Right lobe of liver (tissue), 6 donors: ENCODE data around the gene RNF208. TPM values are rescaled to one million over a fixed set of nuclear protein-coding genes. Genes with fewer than 3 reads are reported as not detected.
A peak's percentile ranks its signal among the peaks of the same experiment; 100 is the strongest.

Experiments
- ATAC-seq, 4 donors: fragments of 200-7000 bp; cut with Tn5 transposase; one replicate each; pipeline ENCODE4 v1.9.1; 2020; ENCODE audit warnings: mild to moderate bottlenecking in 4 of 4, moderate library complexity in 4 of 4
- DNase-seq, 3 donors: peaks; one replicate each; pipeline ENCODE4 v3.0.0-alpha.2; 2020
- H3K27ac ChIP-seq, 3 donors: fragments of 200-600 bp; one replicate each; pipeline ENCODE4 v1.8.0; 2022
- H3K27me3 ChIP-seq, 2 donors: fragments of 200-600 bp; one replicate each; pipeline ENCODE4 v1.8.0; 2022
- H3K36me3 ChIP-seq, 4 donors: fragments of 200-600 bp; sonication (generic) in 1 of 4; one replicate each; pipeline versions ENCODE4 v1.5.1 to v1.8.0; 2017 to 2022; ENCODE audit warnings: control low read depth in 1 of 4
- H3K4me1 ChIP-seq, 4 donors: fragments of 200-600 bp; sonication (generic) in 1 of 4; one replicate each; pipeline versions ENCODE4 v1.5.1 to v1.8.0; 2017 to 2022; ENCODE audit warnings: control low read depth in 1 of 4
- H3K4me3 ChIP-seq, 3 donors: fragments of 200-600 bp; one replicate each; pipeline ENCODE4 v1.8.0; 2022
- H3K9me3 ChIP-seq, 4 donors: fragments of 200-600 bp; sonication (generic) in 1 of 4; one replicate each; pipeline versions ENCODE4 v1.5.1 to v1.8.0; 2017 to 2022; ENCODE audit warnings: control low read depth in 1 of 4
- CTCF ChIP-seq, 4 donors: fragments of 200-600 bp in 3 of 4; fragments of 450-650 bp in 1 of 4; IDR thresholded peaks; one replicate each; pipeline versions ENCODE4 v1.5.1 to v1.8.0; 2016 to 2022; ENCODE audit warnings: antibody characterized with exemption in 4 of 4, mild to moderate bottlenecking in 2 of 4
- POLR2A ChIP-seq: fragments of 450-650 bp; IDR thresholded peaks from one replicate; pipeline ENCODE4 v1.6.1; 2017; ENCODE audit warnings: antibody characterized with exemption, mild to moderate bottlenecking
- WGBS: methylation state at CpG from one replicate; pipeline ENCODE4 v1.1.6; 2018; ENCODE audit warnings: low coverage, low lambda C conversion rate; ENCODE audit not compliant: insufficient coverage; ENCODE audit errors: missing lambda C conversion rate; 5-methylcytosine and 5-hydroxymethylcytosine counted together
- intact Hi-C, 2 donors: fragments of 100-400 bp; cut with DNase I; formaldehyde crosslinking; loops; one replicate each; pipeline versions ENCODE4 v1.11.2 to v1.14.1; 2022
- total RNA-seq, 6 experiments: library from RNA; depleted of rRNA in 2 of 6; stranded (reverse); fragments of >200 nt in 2 of 6; fragmentation: NEBNext Ultra II Directional in 3 of 6; extraction: Animal tissue kit (Norgen Biotek cat#: 25700) in 3 of 6; gene quantifications; one replicate each; pipeline versions ENCODE4 v1.1.0 to v1.2.4, GENCODE V29; 2016 to 2023
- donor health status: DM: no; HTN: yes; CAD: no.
- donor health status: DM: no; HTN: no; CAD: no.
- donor health status: DM: no; HTN: no; CAD: no.
- donor health status: DM: no; HTN: yes; CAD: no.
- donor health status: DM: no; HTN: yes; CAD: no.

Gene RNF208
- total RNA-seq, 6 experiments from 2014 or later = 3.5 to 12.2 (median 4.5) TPM

GRCh38 chr9:137226338-137227053 is 4.5 kb upstream of the RNF208 start:
- Histone ChIP-seq H3K4me3 (no peak overlapping the region), H3K9me3 (no peaks in the 10 kb centered on the region), H3K4me1 (peaks cover 0 to 17% (median 5%) of the 10 kb centered on the region in 4 donors), H3K27me3 (no peaks in the 10 kb centered on the region), H3K27ac (no peak overlapping the region), H3K36me3 (no peaks in the 10 kb centered on the region)
- no peak for TF ChIP-seq CTCF (IDR thresholded peaks at IDR 0.05)
- no peak for TF ChIP-seq POLR2A
- ATAC-seq = no peak
- intact Hi-C loops = no loop called here
- no peak for DNase-seq
- WGBS = 47% methylated on average over 3 of the region's 18 CpGs

GRCh38 chr9:137225699-137226331 is 3.8 kb upstream of the RNF208 start:
- Histone ChIP-seq H3K4me3 (no peak overlapping the region), H3K36me3 (no peaks in the 10 kb centered on the region), H3K9me3 (no peaks in the 10 kb centered on the region), H3K27ac (no peak overlapping the region), H3K27me3 (no peaks in the 10 kb centered on the region), H3K4me1 (peaks cover 0 to 19% (median 5%) of the 10 kb centered on the region in 4 donors)
- TF ChIP-seq POLR2A (no peak), CTCF (IDR thresholded peaks at IDR 0.05) (no peak)
- intact Hi-C loops = no loop called here
- WGBS = 68% methylated on average over 6 of the region's 21 CpGs
- ATAC-seq (no peak), DNase-seq (no peak)

GRCh38 chr9:137224830-137225694 is 3.0 kb upstream of the RNF208 start, which contains the start of gene CYSRT1:
TSS of gene CYSRT1 (plus strand) at chr9:137225174. CDS start at chr9:137225622, 448 bp downstream.
- DNase-seq = no peak
- peaks cover 0 to 19% (median 5%) of the 10 kb centered on the region in 4 donors for H3K4me1 ChIP-seq
- peak within 1 kb of the TSS in 1 of 3 donors; percentile 72 for H3K27ac ChIP-seq
- no peak for ATAC-seq
- H3K9me3 ChIP-seq = no peaks in the 10 kb centered on the region
- intact Hi-C loops = no loop called here
- H3K36me3 ChIP-seq = no peaks in the 10 kb centered on the region
- WGBS = 70% methylated on average over 10 of the region's 23 CpGs
- H3K27me3 ChIP-seq = no peaks in the 10 kb centered on the region
- peak within 1 kb of the TSS; percentile 76 to 87 (median 85) for H3K4me3 ChIP-seq
- TF ChIP-seq CTCF (IDR thresholded peaks at IDR 0.05) (no peak), POLR2A (no peak)

- H3K9me3 ChIP-seq = no peaks in the 10 kb centered on the region
- ATAC-seq (peak; percentile 90 to 92 (median 90)), DNase-seq (peak; percentile 97 to 98 (median 98))
- 0% methylated on average over 13 of the region's 63 CpGs for WGBS
- no peaks in the 10 kb centered on the region for H3K36me3 ChIP-seq
- intact Hi-C loops = no loop called here
- H3K4me3 ChIP-seq = peak overlapping the region; percentile 76 to 87 (median 85)
- peaks cover 0 to 17% (median 5%) of the 10 kb centered on the region in 4 donors for H3K4me1 ChIP-seq
- TF ChIP-seq POLR2A (peak; percentile 50), CTCF (IDR thresholded peaks at IDR 0.05) (no peak)
- H3K27me3 ChIP-seq = no peaks in the 10 kb centered on the region
- peak overlapping the region; percentile 65 to 80 (median 72) for H3K27ac ChIP-seq
Measured at GRCh38 chr9:137223078-137223970, 1.3 kb upstream of the RNF208 start.
